ENCODE data around the gene KLHL7.
"Not testable (repeated sequence)": the region's sequence is repeated elsewhere in the genome, so short reads cannot be mapped to it uniquely, and the experiment has no call there.

Gene KLHL7

DNA sequence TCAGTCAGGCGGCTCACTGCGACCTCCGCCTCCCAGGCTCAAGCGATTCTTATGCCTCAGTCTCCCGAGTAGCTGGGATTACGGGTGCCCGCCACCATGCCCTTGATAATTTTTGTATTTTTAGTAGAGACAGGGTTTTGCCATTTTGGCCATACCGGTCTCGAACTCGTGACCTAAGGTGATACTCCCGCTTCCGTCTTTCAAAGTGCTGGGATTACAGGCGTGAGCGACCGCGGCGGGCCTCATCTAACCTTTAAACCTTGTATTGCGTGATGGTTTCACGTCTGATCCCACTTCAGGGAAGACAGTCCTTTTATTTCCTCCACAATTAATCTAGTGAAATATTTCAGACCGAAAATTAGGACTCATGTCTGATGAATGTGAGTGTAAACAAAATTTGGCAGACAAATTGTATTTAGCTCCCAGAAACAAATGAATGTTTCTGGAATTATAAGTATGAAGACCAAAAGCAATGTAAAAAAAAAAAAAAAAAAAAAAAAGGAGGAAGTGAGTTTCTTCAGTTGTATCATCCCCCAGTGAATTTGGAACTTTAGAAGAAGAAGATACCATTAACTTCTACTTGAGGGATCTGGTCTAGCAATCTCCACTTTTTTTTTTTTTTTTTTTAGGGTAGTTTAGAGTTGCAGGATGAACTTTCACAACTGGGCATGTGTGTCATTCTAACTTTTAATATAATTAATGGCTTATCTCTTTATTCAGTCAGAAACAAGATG lies 77.9 kb downstream of the KLHL7 start:
- DNase-seq = no peak

GRCh38 chr7:23184291-23184690 lies 78.7 kb downstream of the KLHL7 start:
- no peak for DNase-seq

- DNase-seq = no peak
Measured at GRCh38 chr7:23184709-23185359, 79.2 kb downstream of the KLHL7 start.

GRCh38 chr7:23185980-23186379 lies 80.4 kb downstream of the KLHL7 start:
- no peak for DNase-seq

DNA sequence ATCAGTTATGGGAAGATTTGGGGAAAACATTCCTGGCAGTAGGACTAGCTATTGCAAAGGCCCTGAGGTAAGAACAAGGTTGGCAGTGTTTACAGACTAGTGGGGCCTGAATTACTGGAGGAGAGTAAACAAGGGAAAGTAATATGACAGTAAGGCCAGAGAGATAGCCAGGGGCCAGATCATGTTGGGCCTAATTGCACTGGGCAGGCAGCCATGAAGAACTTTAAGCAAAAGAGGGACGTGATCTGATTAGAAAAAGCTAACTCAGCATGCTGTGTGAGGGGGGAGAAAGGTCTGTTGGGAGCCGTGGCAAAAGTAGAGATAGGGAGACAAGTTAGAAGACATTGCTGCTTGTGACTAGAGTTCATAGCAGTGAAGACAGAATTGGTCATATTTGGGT lies 85.4 kb downstream of the KLHL7 start:
- DNase-seq = no peak

DNA sequence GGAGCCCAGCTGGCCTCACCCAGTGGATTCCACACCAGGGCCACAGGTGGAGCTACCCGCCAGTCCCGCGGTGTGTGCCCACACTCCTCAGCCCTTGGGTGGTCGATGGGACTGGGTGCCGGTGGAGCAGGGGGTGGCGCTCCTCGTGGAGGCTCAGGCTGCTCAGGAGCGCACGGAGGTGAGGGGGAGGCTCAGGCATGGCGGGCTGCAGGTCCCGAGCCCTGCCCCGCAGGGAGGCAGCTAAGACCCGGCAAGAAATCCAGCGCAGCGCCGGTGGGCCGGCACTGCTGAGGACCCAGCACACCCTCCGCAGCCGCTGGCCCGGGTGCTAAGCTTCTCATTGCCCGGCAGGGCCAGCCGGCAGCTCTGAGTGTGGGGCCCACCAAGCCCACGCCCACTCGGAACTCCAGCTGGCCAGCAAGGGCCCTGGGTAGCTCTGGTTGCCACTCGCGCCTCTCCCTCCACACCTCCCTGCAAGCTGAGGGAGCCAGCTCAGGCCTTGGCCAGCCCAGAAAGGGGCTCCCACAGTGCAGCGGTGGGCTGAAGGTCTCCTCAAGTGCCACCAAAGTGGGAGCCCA lies 88.2 kb downstream of the KLHL7 start:
- DNase-seq = not testable (repeated sequence)

DNA sequence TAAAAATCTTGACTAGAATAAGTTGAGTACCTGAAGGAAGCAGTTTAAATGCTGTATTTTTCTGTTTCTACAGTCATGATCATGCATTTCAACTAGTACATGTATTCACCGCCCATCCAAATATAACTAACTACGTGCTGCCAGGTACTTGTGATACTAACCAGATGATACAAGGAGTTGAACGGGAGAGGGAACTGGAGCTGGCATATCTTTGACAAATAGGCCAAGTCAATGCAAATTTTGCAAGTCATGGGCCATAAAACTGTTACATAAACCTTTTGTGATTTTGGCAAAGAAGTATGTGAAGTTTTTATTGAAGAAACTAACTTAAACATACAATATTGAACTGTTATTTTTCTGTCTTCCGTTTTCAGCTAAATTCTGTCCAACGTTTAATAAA lies 90.7 kb downstream of the KLHL7 start:
- no peak for DNase-seq

DNA sequence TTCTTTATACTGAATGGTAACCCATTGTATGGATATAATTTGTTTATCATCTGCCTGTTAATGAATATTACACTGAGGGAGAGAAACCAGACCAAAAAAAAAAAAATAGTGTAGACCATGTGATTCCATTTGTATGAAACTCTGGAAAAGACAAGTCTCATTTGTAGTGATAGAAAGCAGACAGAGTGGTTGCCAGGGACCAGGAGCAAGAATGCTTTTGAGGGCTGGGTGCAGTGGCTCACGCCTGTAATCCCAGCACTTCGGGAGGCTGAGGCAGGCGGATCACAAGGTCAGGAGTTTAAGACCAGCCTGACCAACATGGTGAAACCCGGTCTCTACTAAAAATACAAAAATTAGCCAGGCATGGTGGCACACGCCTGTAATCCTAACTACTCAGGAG lies 92.2 kb downstream of the KLHL7 start:
- DNase-seq = not testable (repeated sequence)

- no peak for DNase-seq
Measured at GRCh38 chr7:23200331-23200730, 94.7 kb downstream of the KLHL7 start.

DNA sequence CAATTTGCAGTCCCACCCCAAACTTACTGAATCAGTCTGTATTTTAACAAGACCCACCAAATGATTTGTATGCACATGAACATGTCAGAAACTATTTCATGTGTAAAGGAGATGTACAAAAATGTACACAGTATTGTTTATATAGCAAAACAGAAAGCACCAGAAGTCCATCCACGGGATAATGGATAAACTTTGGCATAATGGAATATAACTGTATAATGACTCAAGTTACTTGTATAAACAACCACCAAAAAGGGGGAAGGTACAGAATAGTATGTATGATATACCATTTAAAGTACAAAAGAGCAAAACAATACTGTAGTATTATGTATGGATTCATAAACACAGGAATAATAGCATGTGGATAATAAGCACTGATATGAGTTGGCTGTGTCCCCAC lies 98.7 kb downstream of the KLHL7 start:
- no peak for DNase-seq

GRCh38 chr7:23205577-23205908 lies 100.0 kb downstream of the KLHL7 start:
- DNase-seq = no peak

DNA sequence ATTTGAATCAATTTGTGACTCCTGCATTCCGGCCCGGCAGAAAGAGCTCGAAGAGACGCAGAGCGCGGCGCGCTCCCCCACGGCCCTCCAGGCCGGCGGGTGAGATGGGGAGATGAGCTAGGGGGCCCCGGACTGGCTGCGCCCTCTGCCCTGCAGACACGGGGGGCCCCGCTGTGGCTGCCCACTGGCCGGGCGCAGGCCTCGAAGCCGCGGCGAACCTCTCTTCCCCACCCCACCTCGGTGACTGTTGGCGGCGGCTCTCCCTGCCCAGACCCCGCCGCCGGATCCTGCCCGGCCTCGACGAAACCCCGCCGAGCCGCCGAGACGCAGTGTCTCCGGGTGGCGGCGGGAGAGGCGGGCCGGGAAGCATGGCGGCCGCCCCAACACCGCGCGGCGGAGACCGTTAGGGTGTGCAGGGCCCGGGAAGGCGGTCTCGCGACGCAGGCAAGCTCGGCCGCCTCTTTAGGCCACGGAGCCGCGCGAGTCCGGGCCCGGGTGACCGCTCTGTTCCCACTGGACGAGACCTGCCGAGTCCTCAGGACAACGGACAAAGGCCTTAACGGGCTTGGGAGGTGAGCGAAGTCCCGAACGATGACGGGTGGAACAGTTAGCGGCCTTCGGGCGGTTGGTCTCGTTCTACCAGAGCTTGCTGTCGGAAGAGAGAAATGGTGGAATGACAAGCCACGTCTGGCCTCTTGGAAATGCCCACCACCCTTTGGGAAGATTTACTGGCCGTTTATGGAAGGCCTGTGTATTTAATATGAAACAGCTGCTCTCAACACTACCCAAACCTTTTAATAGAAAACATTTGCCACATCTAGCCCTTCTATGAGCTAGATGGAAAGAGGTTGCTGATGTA lies 100.6 kb downstream of the KLHL7 start:
- DNase-seq = no peak

DNA sequence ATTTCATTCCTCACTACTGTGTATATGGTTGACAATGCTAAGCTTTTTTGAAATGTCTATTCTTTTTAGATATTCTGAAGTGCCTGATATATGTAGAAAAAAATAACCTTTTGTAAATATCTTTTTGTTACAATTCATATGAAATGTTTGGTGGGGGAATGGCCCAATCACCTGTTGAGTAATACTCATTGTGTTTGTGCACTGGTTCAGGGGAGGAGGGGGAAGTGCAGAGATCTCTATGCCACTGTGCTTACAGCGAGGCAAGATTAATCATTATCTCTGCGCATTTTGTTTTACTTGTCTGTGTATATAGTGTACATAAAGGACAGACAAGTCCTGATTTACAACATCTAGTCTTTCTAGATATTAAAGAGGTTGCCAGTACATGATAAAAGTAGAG lies 101.4 kb downstream of the KLHL7 start:
- DNase-seq = no peak

- DNase-seq = no peak
Measured at GRCh38 chr7:23207884-23208283, 102.3 kb downstream of the KLHL7 start.

GRCh38 chr7:23208316-23208715 lies 102.7 kb downstream of the KLHL7 start:
- DNase-seq = no peak

DNA sequence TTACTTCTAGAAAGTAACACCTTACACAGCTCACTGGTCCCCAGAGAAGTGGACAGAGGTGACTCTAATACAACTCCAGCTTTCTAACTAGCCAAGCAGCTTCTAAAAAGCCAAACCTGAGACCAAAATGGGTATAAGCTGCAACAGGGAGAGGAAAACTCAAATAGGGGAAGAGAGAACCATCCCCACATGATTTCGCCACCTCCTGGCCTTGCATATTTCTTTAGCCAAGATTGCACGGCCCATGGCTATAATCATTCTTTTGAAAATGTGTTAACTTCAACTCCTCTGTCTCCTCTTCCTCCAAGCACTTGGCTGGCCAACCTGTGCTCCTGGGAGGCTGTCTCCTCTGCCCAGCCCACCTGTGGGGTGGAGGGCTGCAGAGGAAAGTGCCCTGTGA lies 104.9 kb downstream of the KLHL7 start:
- DNase-seq = no peak

GRCh38 chr7:23211589-23211988 lies 106.0 kb downstream of the KLHL7 start:
- DNase-seq = no peak

DNA sequence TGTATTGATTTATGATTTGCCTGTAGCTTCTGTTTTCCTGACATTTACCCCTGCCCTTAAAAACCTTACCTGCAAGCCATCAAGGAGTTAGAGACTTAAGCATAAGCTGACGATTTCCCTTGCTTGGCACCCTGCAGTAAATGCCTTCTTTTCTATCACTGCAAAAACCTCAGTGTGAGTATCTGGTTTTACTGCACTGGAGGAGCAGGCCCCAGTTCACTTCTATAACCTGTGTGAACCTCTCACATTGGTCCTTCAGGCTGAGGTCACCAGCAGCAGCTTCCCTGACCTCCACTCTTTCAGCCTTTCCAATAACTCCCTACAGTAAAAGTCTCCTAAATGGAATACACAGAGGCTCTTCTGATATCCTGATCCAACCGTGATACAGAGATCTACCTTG lies 106.8 kb downstream of the KLHL7 start:
- no peak for DNase-seq

DNA sequence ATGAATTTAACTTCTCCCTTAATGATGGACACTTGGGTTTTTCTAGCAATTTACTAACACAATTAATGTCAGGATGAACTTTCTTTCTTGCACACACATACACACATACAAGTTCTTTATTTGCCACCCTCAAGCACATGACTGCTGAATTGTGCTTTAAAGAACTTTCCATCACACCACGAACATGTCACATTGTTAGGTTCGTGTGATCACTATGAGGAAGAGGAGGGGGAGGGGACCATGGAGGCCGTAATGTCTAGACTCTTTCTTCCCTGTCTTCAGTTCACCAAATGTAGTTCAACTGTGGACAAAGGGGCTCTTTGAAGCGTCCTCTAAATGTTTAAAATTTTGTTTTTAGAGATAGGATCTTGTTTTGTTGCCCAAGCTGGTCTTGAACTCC lies 107.3 kb downstream of the KLHL7 start:
- DNase-seq = no peak

- no peak for DNase-seq
Measured at GRCh38 chr7:23213755-23214154, 108.2 kb downstream of the KLHL7 start.

DNA sequence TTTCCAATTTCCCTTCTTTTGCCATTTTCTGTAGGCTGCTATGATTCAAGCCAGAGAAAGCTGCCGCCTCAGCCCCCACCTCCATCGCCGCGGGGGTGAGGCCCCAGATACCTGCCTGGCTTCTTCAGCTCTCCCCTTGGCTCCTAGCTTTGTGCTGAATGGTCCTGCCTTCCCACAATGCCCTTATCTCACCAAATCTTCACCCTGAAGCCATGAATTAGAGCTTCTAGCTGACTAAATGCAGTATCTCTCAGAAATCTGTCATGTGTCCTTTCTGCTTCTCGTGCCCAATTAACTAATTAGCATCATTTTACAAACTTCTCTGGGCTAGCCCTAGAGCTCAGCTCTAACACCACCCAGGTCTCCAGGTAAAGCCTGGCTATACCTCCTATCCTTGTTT lies 108.8 kb downstream of the KLHL7 start:
- DNase-seq = no peak

DNA sequence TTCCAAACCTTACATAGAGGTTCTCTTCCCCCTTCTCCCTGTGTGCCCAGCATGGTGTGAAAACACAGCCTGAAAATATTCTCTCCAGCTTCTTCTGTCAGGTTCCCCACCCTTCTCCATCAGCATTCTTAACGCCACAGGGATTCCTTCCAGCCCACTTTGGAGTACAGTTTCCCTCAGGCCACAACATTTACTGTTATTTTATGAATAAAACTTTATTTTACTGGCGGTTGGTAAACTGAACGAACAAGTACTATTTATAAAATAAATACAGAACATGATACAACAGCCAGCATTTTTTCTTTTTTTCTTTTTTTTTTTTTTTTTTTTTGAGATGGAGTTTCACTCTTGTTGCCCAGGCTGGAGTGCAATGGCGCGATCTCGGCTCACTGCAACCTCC lies 109.4 kb downstream of the KLHL7 start:
- DNase-seq = no peak

DNA sequence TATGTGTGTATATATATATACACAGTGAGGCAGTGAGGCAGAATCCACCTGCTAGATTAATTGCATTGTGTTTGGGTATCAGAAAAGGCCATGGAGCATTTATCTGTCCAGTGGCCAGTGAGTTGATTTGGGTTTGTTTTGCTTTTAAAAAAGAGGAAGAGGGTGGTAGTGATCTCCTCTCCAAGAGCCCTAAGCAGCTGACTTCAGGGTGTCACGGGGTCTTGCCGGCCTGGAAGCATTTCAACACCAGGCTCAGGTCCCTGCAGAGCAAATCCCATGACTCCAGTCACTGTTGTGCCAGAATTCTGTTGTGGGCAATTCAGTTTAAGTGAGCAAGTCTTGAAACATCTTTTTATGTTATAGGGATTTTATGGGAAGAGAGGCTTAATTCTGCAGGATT lies 110.4 kb downstream of the KLHL7 start:
- DNase-seq = no peak

- DNase-seq = no peak
Measured at GRCh38 chr7:23218196-23218595, 112.6 kb downstream of the KLHL7 start.

All from activated gamma-delta T cell (primary cell).